ENCODE results near the gene TSHZ2.
"Not testable (repeated sequence)": the region's sequence is repeated elsewhere in the genome, so short reads cannot be mapped to it uniquely, and the experiment has no call there.

The TSHZ2 gene

GRCh38 chr20:53500651-53501050 lies 528.5 kb downstream of the TSHZ2 start:
- no peak for DNase-seq (ENCODE audit: low read depth in 2 of 2)

GRCh38 chr20:53502820-53503219 lies 530.7 kb downstream of the TSHZ2 start:
- DNase-seq (ENCODE audit: low read depth in 2 of 2), result no peak

DNA sequence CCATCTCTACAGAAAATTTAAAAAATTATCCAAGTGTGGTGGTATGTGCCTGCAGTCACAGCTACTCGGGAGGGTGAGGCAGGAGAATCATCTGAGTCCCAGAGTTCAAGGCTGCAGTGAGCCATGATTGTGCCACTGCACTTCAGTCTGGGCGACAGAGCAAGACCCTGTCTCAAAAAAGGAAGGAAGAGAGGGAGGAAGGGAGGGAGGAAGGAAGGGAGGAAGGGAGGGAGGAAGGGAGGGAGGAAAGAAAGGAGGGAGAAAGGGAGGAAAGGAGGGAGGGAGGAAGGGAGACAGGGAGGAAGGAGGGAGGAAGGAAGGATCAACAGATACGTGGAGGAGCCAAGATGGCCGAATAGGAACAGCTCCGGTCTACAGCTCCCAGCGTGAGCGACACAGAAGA lies 531.4 kb downstream of the TSHZ2 start:
- no peak for DNase-seq (ENCODE audit: low read depth in 2 of 2)

- DNase-seq (ENCODE audit: low read depth in 2 of 2), result not testable (repeated sequence)
Measured at GRCh38 chr20:53504106-53504505, 531.9 kb downstream of the TSHZ2 start.

DNA sequence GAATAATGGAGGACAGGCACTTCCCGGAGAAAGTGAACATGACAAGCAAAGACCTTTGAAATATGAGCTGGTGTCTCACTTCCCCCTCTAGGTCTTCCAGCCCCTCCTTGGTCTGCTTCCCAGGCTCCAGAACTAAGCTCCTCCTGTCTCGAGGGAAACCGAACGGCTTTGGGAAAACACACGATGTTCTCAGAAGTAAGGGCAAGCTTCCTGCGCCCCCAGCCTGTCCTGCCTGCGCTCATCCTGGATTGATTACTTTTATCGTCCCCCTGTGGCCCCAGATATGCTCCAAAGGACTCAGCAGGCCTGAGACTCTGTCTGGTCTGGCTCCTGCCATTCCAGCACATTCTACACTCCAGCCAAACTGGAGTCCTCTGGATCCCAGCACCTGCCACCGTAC lies 538.1 kb downstream of the TSHZ2 start:
- no peak for DNase-seq (ENCODE audit: low read depth in 2 of 2)

DNA sequence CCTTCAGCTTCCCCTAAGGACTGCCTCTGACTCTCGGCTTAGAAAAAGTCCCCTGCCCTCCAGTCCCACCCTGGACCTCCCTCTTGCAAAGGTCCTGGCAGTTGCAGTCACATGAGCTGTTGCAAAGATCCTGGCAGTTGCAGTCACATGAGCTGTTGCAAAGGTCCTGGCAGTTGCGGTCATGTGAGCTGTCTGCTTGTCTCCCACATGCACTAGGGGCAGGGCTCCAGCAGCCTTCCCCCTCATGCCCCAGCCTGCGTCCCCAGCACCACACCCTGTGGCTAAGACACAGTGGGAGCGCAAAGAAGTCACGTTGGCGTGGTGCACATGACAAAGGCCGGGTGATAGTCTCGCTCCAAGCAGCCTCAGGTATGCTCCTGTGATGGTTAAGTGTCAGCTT lies 538.5 kb downstream of the TSHZ2 start:
- DNase-seq (ENCODE audit: low read depth in 2 of 2), result no peak

DNA sequence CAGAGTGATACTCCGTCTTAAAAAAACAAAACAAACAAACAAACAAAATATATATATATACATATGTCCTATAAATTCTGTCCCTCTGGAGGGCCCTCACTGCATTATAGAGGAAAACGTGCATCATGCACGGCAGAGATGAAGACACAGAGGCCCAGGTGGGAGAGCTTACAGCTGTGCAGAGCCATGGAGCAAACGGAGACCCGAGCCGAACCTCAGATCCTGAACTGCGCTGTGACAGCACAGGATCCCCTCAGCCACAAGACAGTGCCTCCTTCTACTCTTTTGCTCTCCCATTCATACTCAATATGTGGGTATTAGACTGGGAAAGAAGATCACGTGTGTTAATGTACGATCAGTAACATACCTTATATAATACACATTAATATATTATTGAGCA lies 539.9 kb downstream of the TSHZ2 start:
- DNase-seq (ENCODE audit: low read depth in 2 of 2), result no peak

- no peak for DNase-seq (ENCODE audit: low read depth in 2 of 2)
Measured at GRCh38 chr20:53513168-53513488, 541.0 kb downstream of the TSHZ2 start.

- DNase-seq (ENCODE audit: low read depth in 2 of 2), result no peak
Measured at GRCh38 chr20:53513489-53514298, 541.5 kb downstream of the TSHZ2 start.

- DNase-seq (ENCODE audit: low read depth in 2 of 2), result no peak
Measured at GRCh38 chr20:53515749-53516148, 543.6 kb downstream of the TSHZ2 start.

DNA sequence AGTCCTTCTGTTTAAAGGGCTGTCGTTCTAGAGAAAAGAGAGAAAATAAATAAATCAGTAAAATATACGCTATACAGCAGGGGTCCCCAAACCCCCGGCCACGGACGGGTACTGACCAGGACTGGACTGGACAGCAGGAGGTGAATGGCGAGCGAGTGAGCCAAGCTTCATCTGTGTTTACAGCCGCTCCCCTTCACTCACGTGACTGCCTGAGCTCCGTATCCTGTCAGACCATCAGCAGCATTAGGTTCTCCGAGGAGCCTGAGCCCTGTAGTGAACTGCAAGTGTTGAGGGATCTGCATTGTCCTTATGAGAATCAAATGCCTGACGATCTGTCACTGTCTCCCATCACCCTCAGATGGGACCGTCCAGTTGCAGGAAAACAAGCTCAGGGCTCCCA lies 545.0 kb downstream of the TSHZ2 start:
- no peak for DNase-seq (ENCODE audit: low read depth in 2 of 2)

- not testable (repeated sequence) for DNase-seq (ENCODE audit: low read depth in 2 of 2)
Measured at GRCh38 chr20:53521421-53521820, 549.3 kb downstream of the TSHZ2 start.

GRCh38 chr20:53522026-53522425 lies 549.9 kb downstream of the TSHZ2 start:
- no peak for DNase-seq (ENCODE audit: low read depth in 2 of 2)

DNA sequence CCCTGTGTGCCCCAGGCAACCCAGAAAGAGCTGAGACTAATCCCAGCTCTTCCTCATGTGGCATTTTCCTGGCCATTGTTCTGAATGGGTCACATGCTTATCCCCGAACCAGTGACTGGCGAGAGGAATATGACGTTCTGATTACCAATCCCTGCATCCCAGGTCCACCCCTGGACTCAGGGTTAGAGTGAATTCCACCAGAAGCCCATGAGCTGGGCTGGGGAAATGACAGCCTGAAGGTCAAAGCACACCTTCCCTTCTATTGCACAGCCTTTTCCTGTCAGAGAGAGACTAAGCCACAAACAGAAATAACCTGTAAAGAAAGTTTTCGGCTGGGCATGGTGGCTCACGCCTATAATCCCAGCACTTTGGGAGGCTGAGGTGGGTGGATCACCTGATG lies 550.5 kb downstream of the TSHZ2 start:
- no peak for DNase-seq (ENCODE audit: low read depth in 2 of 2)

DNA sequence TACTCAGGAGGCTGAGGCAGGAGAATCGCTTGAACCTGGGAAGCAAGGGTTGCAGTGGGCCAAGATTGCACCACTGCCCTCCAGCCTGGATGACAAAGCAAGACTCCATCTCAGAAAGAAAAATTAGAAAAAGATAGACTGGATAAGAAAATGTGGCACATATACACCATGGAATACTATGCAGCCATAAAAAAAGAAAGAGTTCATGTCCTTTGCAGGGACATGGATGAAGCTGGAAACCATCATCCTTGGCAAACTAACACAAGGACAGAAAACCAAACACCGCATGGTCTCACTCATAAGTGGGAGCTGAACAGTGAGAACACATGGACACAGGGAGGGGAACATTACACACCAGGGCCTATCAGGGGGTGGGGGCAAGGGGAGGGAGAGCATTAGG lies 551.5 kb downstream of the TSHZ2 start:
- not testable (repeated sequence) for DNase-seq (ENCODE audit: low read depth in 2 of 2)

DNA sequence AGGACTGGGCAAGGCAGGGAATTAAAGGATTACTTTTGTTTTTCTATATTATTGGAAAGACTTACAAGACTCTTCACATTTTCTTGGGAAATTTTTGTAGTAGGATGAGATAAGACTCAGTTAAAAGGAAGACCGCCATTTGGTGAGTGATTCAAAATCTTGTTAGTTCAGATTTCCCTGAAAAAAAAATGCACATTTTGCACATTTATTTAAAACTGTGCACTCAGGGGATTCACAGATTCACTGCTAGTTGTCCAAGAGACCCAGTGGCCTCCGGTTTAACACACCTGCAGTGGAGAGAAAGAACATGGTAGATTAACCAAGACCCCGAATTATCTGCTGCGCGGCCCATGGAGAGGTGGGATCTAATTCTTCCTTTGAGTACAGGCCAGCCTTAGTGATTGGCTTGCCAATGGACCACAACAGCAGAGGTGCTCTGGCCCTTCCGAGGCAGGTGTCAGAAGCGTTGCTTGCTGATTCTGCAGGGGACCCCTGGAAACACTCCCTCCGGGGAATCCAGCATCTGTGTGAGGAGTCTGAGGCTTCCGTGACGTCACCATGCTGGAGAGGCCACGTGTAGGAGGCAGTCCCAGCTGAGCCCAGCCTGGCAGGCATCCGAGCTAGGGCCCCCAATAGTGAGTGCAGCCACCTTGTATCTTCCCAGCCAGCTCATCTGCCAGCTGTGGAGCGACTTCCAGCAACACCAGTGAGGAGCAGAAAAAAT lies 552.6 kb downstream of the TSHZ2 start:
- DNase-seq (ENCODE audit: low read depth in 2 of 2), result no peak

GRCh38 chr20:53527196-53527595 lies 555.0 kb downstream of the TSHZ2 start:
- no peak for DNase-seq (ENCODE audit: low read depth in 2 of 2)

DNA sequence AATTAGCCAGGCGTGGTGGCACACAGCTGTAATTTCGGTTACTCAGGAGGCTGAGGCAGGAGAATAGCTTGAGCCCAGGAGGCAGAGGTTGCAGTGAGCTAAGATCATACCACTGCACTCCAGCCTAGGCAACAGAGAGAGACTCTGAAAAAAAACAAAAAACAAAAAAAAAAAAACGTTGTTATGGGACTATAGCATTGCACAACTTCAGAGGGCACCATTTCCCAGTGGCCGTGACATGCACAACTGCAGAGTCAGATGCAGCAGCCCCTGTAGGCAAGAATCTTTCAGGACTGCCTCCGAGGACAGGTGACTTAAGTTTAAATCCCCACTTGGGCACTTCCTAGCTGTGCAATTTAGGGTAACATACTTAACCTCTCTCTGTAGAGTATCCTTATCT lies 557.5 kb downstream of the TSHZ2 start:
- no peak for DNase-seq (ENCODE audit: low read depth in 2 of 2)

DNA sequence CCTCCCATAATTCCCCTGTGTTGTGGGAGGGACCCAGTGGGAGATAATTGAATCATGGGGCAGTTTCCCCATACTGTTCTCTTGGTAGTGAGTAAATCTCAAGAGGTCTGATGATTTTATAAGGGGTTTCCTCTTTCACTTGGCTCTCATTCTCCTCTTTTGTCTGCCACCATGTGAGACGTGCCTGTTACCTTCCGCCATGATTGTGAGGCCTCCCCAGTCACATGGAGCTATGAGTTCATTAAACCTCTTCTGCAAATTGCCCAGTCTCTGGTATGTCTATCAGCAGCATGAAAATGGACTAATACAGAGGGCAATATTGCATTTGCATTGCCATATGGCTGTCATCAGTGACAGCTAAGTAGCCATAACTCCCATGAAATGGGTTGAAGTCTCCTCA lies 558.3 kb downstream of the TSHZ2 start:
- DNase-seq (ENCODE audit: low read depth in 2 of 2), result no peak

- not testable (repeated sequence) for DNase-seq (ENCODE audit: low read depth in 2 of 2)
Measured at GRCh38 chr20:53532654-53533312, 560.6 kb downstream of the TSHZ2 start.

- DNase-seq (ENCODE audit: low read depth in 2 of 2), result no peak
Measured at GRCh38 chr20:53533500-53533899, 561.3 kb downstream of the TSHZ2 start.

- no peak for DNase-seq (ENCODE audit: low read depth in 2 of 2)
Measured at GRCh38 chr20:53534037-53534436, 561.9 kb downstream of the TSHZ2 start.

- DNase-seq (ENCODE audit: low read depth in 2 of 2), result no peak
Measured at GRCh38 chr20:53535878-53536277, 563.7 kb downstream of the TSHZ2 start.

Measured in stimulated activated CD4-positive, alpha-beta T cell treated with anti-CD3 and anti-CD28 coated beads, Interleukin-1b, Interleukin-23, amount 100 ng/mL, for 4 hours (primary cell).